Gastroesophageal sphincter (tissue), 4 donors: ENCODE measurements around the gene TEX53. TPM values are rescaled to one million over a fixed set of nuclear protein-coding genes. Genes with fewer than 3 reads are reported as not detected.

ENCODE experiments used
- ATAC-seq: fragments of 150-250 bp; one replicate; pipeline ENCODE4 v1.9.1; 2016; ENCODE audit warnings: mild to moderate bottlenecking, moderate library complexity
- H3K27ac ChIP-seq, 4 donors: fragments of 200-600 bp; sonication (generic) in 3 of 4; 1 replicate in 3 of 4; 2 replicates in 1 of 4; pipeline ENCODE4 v1.5.1; 2016 to 2019
- H3K27me3 ChIP-seq: fragments of 200-600 bp; sonication (generic); one replicate; pipeline ENCODE4 v1.5.1; 2019
- H3K36me3 ChIP-seq, 2 donors: fragments of 200-600 bp; sonication (generic); one replicate each; pipeline ENCODE4 v1.5.1; 2019; ENCODE audit warnings: control low read depth in 1 of 2
- H3K4me1 ChIP-seq, 3 donors: fragments of 200-600 bp; sonication (generic); 1 replicate in 2 of 3; 2 replicates in 1 of 3; pipeline ENCODE4 v1.5.1; 2016 to 2019; ENCODE audit warnings: control low read depth in 2 of 3
- H3K4me3 ChIP-seq, 2 donors: fragments of 200-600 bp; sonication (generic); one replicate each; pipeline ENCODE4 v1.5.1; 2019; ENCODE audit warnings: mild to moderate bottlenecking in 1 of 2, moderate library complexity in 1 of 2
- H3K9me3 ChIP-seq, 3 donors: fragments of 200-600 bp; sonication (generic); one replicate each; pipeline ENCODE4 v1.5.1; 2017 to 2019; ENCODE audit warnings: control low read depth in 2 of 3
- EP300 ChIP-seq: sonication (generic); formaldehyde crosslinking; IDR thresholded peaks from one replicate; pipeline ENCODE4 v1.6.1; 2017; ENCODE audit warnings: antibody characterized with exemption, mild to moderate bottlenecking
- POLR2A ChIP-seq, 2 donors: fragments of 450-650 bp; IDR thresholded peaks; one replicate each; pipeline ENCODE4 v1.6.1; 2017; ENCODE audit warnings: antibody characterized with exemption in 2 of 2, mild to moderate bottlenecking in 2 of 2, moderate library complexity in 1 of 2
- POLR2AphosphoS5 ChIP-seq: sonication (generic); formaldehyde crosslinking; IDR thresholded peaks from one replicate; pipeline ENCODE4 v1.6.1; 2017; ENCODE audit warnings: antibody characterized with exemption
- WGBS, 2 donors: methylation state at CpG; one replicate each; pipeline ENCODE4 v1.1.5; 2018; ENCODE audit warnings: low coverage in 1 of 2; 5-methylcytosine and 5-hydroxymethylcytosine counted together
- total RNA-seq, 4 donors: library from RNA; depleted of rRNA; stranded (reverse); fragments of >200 nt; gene quantifications; one replicate each; pipeline ENCODE4 v1.1.0, GENCODE V29; 2016
- TF ChIP-seq, protein P1 (sequence below), 4 experiments: fragments of 200-600 bp in 2 of 4; fragments of 450-650 bp in 2 of 4; sonication (generic) in 1 of 4; IDR thresholded peaks; one replicate each; pipeline ENCODE4 v1.5.1; 2017 to 2019; ENCODE audit warnings: antibody characterized with exemption in 4 of 4, mild to moderate bottlenecking in 2 of 4, moderate library complexity in 2 of 4

The TEX53 gene
- total RNA-seq, 4 donors from 2014 or later: not detected

DNA sequence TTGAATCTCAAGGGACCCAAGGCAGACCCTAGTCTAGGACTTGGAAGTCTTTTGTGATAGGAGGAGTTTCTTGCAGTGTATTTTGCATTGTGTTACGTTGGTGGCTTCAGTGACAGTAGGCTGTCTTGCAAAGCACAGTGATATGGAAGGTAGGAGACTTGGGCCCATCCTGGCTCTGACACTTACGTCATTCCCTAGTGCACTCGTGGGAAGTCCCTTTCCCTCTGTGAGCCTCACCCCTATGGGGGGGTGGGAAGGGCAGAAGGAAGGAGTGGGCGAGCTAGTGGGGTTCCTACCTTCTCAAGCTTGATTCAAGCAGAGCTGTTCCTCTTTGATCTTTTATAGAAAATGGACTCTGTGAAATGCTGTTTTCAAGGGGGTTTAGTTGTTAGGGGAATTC, 9.2 kb upstream of the TEX53 start:
- WGBS, 2 donors: 86% methylated on average over 4 of the region's 4 CpGs; no CpG with 5 or more reads in 1 of the 2 donors

DNA sequence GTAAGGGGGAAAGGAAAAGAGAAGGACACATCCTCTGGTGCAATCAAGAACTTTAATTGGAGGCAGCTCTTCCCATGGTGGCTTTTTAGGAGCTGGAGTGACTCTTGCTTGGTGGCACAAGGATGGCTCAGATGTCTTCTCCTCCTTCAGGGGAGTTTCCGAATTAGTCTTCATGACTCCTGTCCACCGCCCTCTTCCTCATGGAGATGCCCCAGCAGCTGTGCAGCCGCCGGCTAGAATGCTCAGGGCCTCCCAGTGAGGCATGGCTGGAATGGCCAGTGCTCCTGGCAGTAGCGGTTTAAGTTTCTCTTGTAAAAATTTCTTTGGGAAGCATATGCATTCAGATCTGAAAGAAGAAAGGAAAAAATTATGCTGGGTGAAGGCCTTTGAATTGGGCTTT, 8.8 kb upstream of the TEX53 start:
- peaks cover 8% of the 10 kb centered on the region for H3K27me3 ChIP-seq
- no peaks in the 10 kb centered on the region for H3K36me3 ChIP-seq
- H3K4me3 ChIP-seq: no peak overlapping the region
- TF ChIP-seq, protein P1, sequence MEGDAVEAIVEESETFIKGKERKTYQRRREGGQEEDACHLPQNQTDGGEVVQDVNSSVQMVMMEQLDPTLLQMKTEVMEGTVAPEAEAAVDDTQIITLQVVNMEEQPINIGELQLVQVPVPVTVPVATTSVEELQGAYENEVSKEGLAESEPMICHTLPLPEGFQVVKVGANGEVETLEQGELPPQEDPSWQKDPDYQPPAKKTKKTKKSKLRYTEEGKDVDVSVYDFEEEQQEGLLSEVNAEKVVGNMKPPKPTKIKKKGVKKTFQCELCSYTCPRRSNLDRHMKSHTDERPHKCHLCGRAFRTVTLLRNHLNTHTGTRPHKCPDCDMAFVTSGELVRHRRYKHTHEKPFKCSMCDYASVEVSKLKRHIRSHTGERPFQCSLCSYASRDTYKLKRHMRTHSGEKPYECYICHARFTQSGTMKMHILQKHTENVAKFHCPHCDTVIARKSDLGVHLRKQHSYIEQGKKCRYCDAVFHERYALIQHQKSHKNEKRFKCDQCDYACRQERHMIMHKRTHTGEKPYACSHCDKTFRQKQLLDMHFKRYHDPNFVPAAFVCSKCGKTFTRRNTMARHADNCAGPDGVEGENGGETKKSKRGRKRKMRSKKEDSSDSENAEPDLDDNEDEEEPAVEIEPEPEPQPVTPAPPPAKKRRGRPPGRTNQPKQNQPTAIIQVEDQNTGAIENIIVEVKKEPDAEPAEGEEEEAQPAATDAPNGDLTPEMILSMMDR (IDR thresholded peaks at IDR 0.05): no peak
- TF ChIP-seq POLR2A (IDR thresholded peaks at IDR 0.05) (no peak), EP300 (no peak), POLR2AphosphoS5 (no peak)
- no peaks in the 10 kb centered on the region for H3K9me3 ChIP-seq
- no peak for ATAC-seq
- no peaks in the 10 kb centered on the region for H3K4me1 ChIP-seq
- 100% methylated on average over 1 to 2 of the region's 5 CpGs for WGBS, 2 donors
- no peak overlapping the region for H3K27ac ChIP-seq

More for the DNA sequence above, 9.2 kb upstream of the TEX53 start:
- ATAC-seq: no peak
- H3K9me3 ChIP-seq: no peaks in the 10 kb centered on the region
- H3K4me3 ChIP-seq: no peak overlapping the region
- no peaks in the 10 kb centered on the region for H3K4me1 ChIP-seq
- TF ChIP-seq, protein P1 (IDR thresholded peaks at IDR 0.05): no peak
- TF ChIP-seq POLR2A (IDR thresholded peaks at IDR 0.05) (no peak), EP300 (no peak)
- H3K27me3 ChIP-seq: peaks cover 8% of the 10 kb centered on the region
- H3K27ac ChIP-seq: no peak overlapping the region
- no peaks in the 10 kb centered on the region for H3K36me3 ChIP-seq

DNA sequence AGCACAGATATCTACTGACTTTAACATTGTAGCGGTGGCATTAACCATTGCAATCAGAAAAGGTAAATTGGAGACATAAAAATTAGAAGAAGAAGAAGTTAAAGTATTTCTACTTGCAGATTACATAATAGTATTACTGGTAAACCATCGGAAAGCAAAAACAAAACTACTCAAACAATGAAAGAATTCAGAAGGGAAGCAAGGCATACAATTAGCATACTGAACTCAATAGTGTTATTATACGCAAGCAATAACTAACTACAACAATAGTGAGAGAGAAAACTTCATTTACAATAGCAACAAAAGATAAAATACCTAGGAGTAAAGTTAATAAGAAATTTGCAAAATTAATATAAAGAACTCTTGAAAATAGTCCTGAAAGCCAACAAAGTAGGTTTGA, 6.6 kb upstream of the TEX53 start:
- Histone ChIP-seq H3K9me3 (no peaks in the 10 kb centered on the region), H3K4me3 (no peak overlapping the region), H3K36me3 (no peaks in the 10 kb centered on the region), H3K27ac (no peak overlapping the region), H3K4me1 (no peaks in the 10 kb centered on the region), H3K27me3 (peaks cover 8% of the 10 kb centered on the region)
- TF ChIP-seq EP300 (no peak), POLR2AphosphoS5 (no peak), POLR2A (IDR thresholded peaks at IDR 0.05) (no peak)
- TF ChIP-seq, protein P1 (IDR thresholded peaks at IDR 0.05): no peak
- no peak for ATAC-seq
- WGBS, 2 donors: 82 to 89% methylated on average over 3 of the region's 3 CpGs

DNA sequence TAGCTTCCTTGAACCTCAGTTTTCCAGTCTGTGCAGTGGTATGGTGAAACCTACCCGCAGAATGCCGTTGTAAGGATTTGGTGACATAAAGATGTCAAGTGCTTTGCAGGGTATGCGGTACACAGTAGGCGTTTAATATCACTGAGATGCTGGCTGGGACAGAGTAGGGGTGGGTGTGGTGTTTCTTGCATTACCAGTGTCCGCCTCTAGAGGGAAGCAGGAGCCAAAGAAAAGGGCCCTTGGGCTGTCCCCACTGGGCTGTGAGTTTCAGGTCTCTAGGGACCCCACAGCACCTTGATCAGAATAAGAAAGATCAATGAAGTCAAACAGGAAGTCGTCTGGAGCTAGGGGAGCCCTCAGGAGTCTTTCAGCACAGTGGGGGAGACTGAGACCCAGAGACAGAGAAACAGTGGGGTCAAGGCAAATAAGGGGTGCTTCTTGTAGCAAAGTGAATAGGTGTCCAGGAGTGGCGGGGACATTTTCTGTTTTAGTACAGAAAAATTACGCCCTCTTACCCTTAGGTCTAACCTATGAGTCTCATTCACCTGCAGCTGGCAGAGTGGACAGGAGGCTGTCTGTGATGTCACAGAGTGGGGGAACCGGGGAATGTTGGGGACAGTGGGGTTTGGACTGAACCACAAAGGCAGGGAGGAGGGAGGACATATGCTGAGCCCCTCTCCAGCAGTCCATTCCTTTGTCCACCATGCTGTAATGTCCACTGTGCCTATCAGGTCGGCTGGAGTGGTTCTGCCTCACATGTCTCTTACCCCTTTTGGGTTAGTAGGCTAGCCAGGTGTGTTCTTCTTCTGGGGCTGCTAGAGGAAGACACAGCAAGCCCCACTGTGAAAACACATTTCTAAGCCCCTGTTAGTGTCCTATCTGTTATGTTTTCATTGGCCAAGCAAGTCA, 4.7 kb upstream of the TEX53 start:
- Histone ChIP-seq H3K36me3 (peaks cover 0 to 4% of the 10 kb centered on the region in 2 donors), H3K4me3 (no peak overlapping the region), H3K9me3 (no peaks in the 10 kb centered on the region), H3K27me3 (peaks cover 8% of the 10 kb centered on the region), H3K4me1 (no peaks in the 10 kb centered on the region), H3K27ac (no peak overlapping the region)
- ATAC-seq: peak; percentile 57
- no peak for TF ChIP-seq EP300
- TF ChIP-seq, protein P1 (IDR thresholded peaks at IDR 0.05): peak; percentile 49 to 76 (median 58)
- 37 to 45% methylated on average over 9 to 10 of the region's 10 CpGs for WGBS, 2 donors

DNA sequence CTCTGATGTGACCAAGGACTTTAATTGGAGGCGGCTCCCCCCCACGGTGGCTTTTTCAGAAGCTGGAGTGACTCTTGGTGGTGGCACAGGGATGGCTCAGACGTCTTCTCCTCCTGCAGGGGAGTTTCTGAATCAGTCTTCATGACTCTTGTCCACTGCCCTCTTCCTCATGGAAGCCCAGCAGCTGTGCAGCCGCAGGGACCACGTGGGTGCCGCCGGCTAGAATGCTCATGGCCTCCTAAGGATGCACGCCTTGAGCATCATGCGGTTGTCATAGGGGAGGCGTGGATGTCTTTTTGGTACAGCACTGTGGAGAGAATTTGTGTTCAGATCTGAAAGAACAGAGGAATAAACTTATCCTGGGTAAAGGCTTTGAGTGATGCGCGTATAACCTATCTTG, 1.3 kb downstream of the TEX53 start:
- H3K27ac ChIP-seq: no peak overlapping the region
- peaks cover 0 to 4% of the 10 kb centered on the region in 2 donors for H3K36me3 ChIP-seq
- peaks cover 0 to 13% (median 0%) of the 10 kb centered on the region in 3 donors for H3K4me1 ChIP-seq
- H3K9me3 ChIP-seq: no peaks in the 10 kb centered on the region
- 75 to 77% methylated on average over 5 to 6 of the region's 12 CpGs for WGBS, 2 donors
- H3K4me3 ChIP-seq: no peak overlapping the region
- no peaks in the 10 kb centered on the region for H3K27me3 ChIP-seq
- no peak for ATAC-seq
- TF ChIP-seq EP300: no peak
- TF ChIP-seq, protein P1 (IDR thresholded peaks at IDR 0.05): no peak
- no peak for TF ChIP-seq POLR2A (IDR thresholded peaks at IDR 0.05)
- TF ChIP-seq POLR2AphosphoS5: no peak
